Endothelial cell of umbilical vein (primary cell): ENCODE measurements around the gene LCOR. TPM values are rescaled to one million over a fixed set of nuclear protein-coding genes. Genes with fewer than 3 reads are reported as not detected.

Experiments used
- BruUV-seq: library from RNA; stranded (reverse); fragments of 400-500 nt; replicated peaks from 2 replicates; lab custom pipeline; 2021; lab: Mats Ljungman, UMichigan
- CTCF ChIA-PET: fragments of 300-600, 350-600 bp; sonication (Branson Sonifier 250); formaldehyde crosslinking; loops from one replicate; lab custom pipeline; 2021; ENCODE audit warnings: antibody characterized with exemption, inconsistent platforms; lab: Charles Lee
- POLR2A ChIA-PET: fragments of 300-600, 350-600 bp; sonication (Branson Sonifier 250); formaldehyde crosslinking; loops from one replicate; lab custom pipeline; 2021; ENCODE audit warnings: antibody characterized with exemption, inconsistent platforms; lab: Charles Lee
- DNase-seq: peaks from one replicate; pipeline ENCODE4 v3.0.0-alpha.2; 2011; ENCODE audit warnings: low read depth, low spot score
- FAIRE-seq: peaks from 2 replicates; lab custom pipeline; 2011; peaks lifted over from hg19 to GRCh38; lab: Jason Lieb, UNC
- H2AFZ ChIP-seq: 2 replicates; pipeline ENCODE4 v1.6.0; 2012; ENCODE audit warnings: low read depth, low read length, control low read depth, inconsistent platforms
- H3K27ac ChIP-seq: 2 replicates; pipeline ENCODE4 v1.5.1; 2011; ENCODE audit warnings: low read depth, mild to moderate bottlenecking, control low read depth, low read length, moderate library complexity; ENCODE audit not compliant: insufficient read depth
- H3K27me3 ChIP-seq, 2 experiments: 2 replicates each; pipeline versions ENCODE4 v1.6.0 to v1.6.1; 2011; ENCODE audit warnings: low read length in 2 of 2, mixed read lengths in 1 of 2; ENCODE audit not compliant: control insufficient read depth in 2 of 2, insufficient read depth in 2 of 2
- H3K36me3 ChIP-seq, 2 experiments: 2 replicates in 1 of 2; 3 replicates in 1 of 2; pipeline ENCODE4 v1.5.1; 2011; ENCODE audit warnings: low read length in 2 of 2, mild to moderate bottlenecking in 1 of 2, moderate library complexity in 1 of 2; ENCODE audit not compliant: control insufficient read depth in 2 of 2, insufficient read depth in 2 of 2; ENCODE audit errors: extremely low read depth in 1 of 2
- H3K4me1 ChIP-seq: 3 replicates; pipeline ENCODE4 v1.5.1; 2011; ENCODE audit warnings: mild to moderate bottlenecking, low read length; ENCODE audit not compliant: control insufficient read depth, insufficient read depth; ENCODE audit errors: extremely low read depth
- H3K4me2 ChIP-seq: 2 replicates; pipeline ENCODE4 v1.6.1; 2011; ENCODE audit warnings: low read length, control low read depth, mixed read lengths; ENCODE audit not compliant: insufficient read depth
- H3K4me3 ChIP-seq, 3 experiments: fragments of 200-600 bp in 1 of 3; sonication (generic), shearing (Covaris generic) in 1 of 3; replicated peaks in 1 of 3; 2 replicates each; pipeline ENCODE4 v1.5.1; 2011 to 2016; ENCODE audit warnings: control low read depth in 3 of 3, low read length in 3 of 3, mild to moderate bottlenecking in 2 of 3, inconsistent platforms in 1 of 3, low read depth in 1 of 3, moderate library complexity in 1 of 3; ENCODE audit not compliant: insufficient read depth in 1 of 3
- H3K79me2 ChIP-seq: 2 replicates; pipeline ENCODE4 v1.6.0; 2012; ENCODE audit warnings: low read length, inconsistent platforms; ENCODE audit not compliant: control insufficient read depth, insufficient read depth
- H3K9ac ChIP-seq: replicated peaks from 2 replicates; pipeline ENCODE3; 2011; ENCODE audit warnings: low read length, control low read depth; ENCODE audit not compliant: insufficient read depth; ENCODE audit errors: extremely low read depth
- H3K9me1 ChIP-seq: replicated peaks from 3 replicates; pipeline ENCODE4 v1.6.0; 2011; ENCODE audit warnings: mild to moderate bottlenecking, low read length; ENCODE audit not compliant: control insufficient read depth, insufficient read depth; ENCODE audit errors: extremely low read depth
- H3K9me3 ChIP-seq: replicated peaks from 2 replicates; pipeline ENCODE4 v1.5.1; 2012; ENCODE audit warnings: low read length, inconsistent platforms; ENCODE audit not compliant: control insufficient read depth, insufficient read depth
- H4K20me1 ChIP-seq: replicated peaks from 2 replicates; pipeline ENCODE3; 2011; ENCODE audit warnings: mild to moderate bottlenecking, low read length; ENCODE audit not compliant: control insufficient read depth, insufficient read depth; ENCODE audit errors: extremely low read depth
- EZH2 ChIP-seq: IDR thresholded peaks from 2 replicates; pipeline ENCODE4 v1.6.1; 2012; ENCODE audit warnings: borderline replicate concordance, low read depth, mild to moderate bottlenecking, moderate library complexity, low read length, inconsistent platforms; ENCODE audit not compliant: severe bottlenecking
- FOS ChIP-seq: IDR thresholded peaks from 2 replicates; pipeline ENCODE4 v1.6.1; 2011; ENCODE audit warnings: mild to moderate bottlenecking, low read length, moderate library complexity, borderline replicate concordance; ENCODE audit not compliant: insufficient read depth
- GATA2 ChIP-seq: IDR thresholded peaks from 2 replicates; pipeline ENCODE4 v1.7.0; 2011; ENCODE audit warnings: low read depth, mild to moderate bottlenecking, moderate library complexity, mixed read lengths, low read length; ENCODE audit not compliant: insufficient read length, insufficient read depth
- JUN ChIP-seq: IDR thresholded peaks from 2 replicates; pipeline ENCODE4 v1.6.1; 2011; ENCODE audit warnings: borderline replicate concordance, low read depth; ENCODE audit not compliant: insufficient read length, insufficient read depth
- MYC ChIP-seq: IDR thresholded peaks from one replicate; pipeline ENCODE4 v1.6.1; 2011; ENCODE audit warnings: mild to moderate bottlenecking, low read depth, low read length
- POLR2A ChIP-seq: IDR thresholded peaks from 2 replicates; pipeline ENCODE4 v1.6.1; 2012; ENCODE audit warnings: low read depth, mild to moderate bottlenecking, control low read depth, low read length
- POLR2AphosphoS5 ChIP-seq: IDR thresholded peaks from 2 replicates; pipeline ENCODE4 v1.6.1; 2012; ENCODE audit warnings: low read depth, mild to moderate bottlenecking, control low read depth, low read length, moderate library complexity; ENCODE audit not compliant: insufficient read depth
- dilution Hi-C: fragments of 300-500 bp; cut with MboI; formaldehyde crosslinking; loops from one replicate; pipeline ENCODE4 v1.15.0; 2019; ENCODE audit warnings: low sequenced_read_pairs; ENCODE audit not compliant: extremely low pct_ligation_motif_present
- intact Hi-C: fragments of 100-400 bp; cut with micrococcal nuclease; formaldehyde crosslinking; loops from one replicate; pipeline ENCODE4 v1.10.0; 2022
- polyA plus RNA-seq, 4 experiments: library from polyadenylated mRNA; depleted of rRNA in 3 of 4; stranded (reverse) in 3 of 4; unstranded in 1 of 4; fragments of >200 nt; gene quantifications; 2 replicates each; pipeline versions ENCODE4 v1.2.1 to v1.2.3, GENCODE V29; 2011 to 2012; ENCODE audit warnings: missing spikeins in 1 of 4
- total RNA-seq: library from RNA; stranded (reverse); gene quantifications from 2 replicates; pipeline ENCODE4 v1.2.3, GENCODE V29; 2021
- TF ChIP-seq, protein P1 (sequence below): IDR thresholded peaks from 2 replicates; pipeline ENCODE4 v1.6.1; 2011; ENCODE audit not compliant: insufficient read depth, insufficient read length
- TF ChIP-seq, protein P2 (sequence below), 2 donors: IDR thresholded peaks; 1 replicate in 1 of 2; 2 replicates in 1 of 2; pipeline ENCODE4 v1.5.1; 2011; ENCODE audit warnings: low read length in 2 of 2, mild to moderate bottlenecking in 2 of 2, moderate library complexity in 2 of 2, control low read depth in 1 of 2, inconsistent platforms in 1 of 2, low read depth in 1 of 2; ENCODE audit not compliant: insufficient read depth in 1 of 2; ENCODE audit errors: extremely low read depth in 1 of 2

Gene LCOR
- total and polyA plus RNA-seq, 2 donors (not counting 3 experiments of a cell fraction or from before 2014, with no cell fraction given) = 11.6 to 39.0 TPM

DNA sequence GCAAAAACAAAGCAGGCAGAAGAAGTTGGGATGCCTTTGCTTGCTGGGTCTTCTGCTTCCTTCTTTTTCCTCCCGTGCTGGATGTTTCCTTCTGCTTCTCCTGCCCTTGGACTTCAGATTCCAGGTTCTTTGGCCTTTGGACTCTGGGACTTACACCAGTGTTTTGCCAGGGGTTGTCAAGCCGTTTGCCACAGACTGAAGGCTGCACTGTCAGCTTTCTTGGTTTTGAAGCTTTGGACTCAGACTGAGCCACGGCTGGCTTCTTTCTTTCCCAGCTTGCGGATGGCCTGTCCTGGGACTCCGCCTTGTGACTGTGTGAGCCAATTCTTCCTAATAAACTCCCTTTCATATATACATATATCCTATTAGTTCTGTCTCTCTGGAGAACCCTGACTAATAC lies 11.3 kb upstream of the LCOR start:
- no peak for FAIRE-seq
- H3K36me3 ChIP-seq = no peaks in the 10 kb centered on the region
- intact Hi-C loops (no loop called here), dilution Hi-C loops (no loop called here)
- CTCF ChIA-PET = no interaction called here
- H2AFZ ChIP-seq = no peak overlapping the region
- POLR2A ChIA-PET = no interaction called here
- no TSS peak for BruUV-seq
- no peaks in the 10 kb centered on the region for H3K27me3 ChIP-seq
- H3K4me3 ChIP-seq = no peak overlapping the region
- H3K9me3 ChIP-seq = no peaks in the 10 kb centered on the region
- TF ChIP-seq MYC (no peak), EZH2 (no peak), GATA2 (no peak), JUN (no peak), POLR2A (no peak), FOS (no peak), POLR2AphosphoS5 (no peak)
- TF ChIP-seq, protein P1, sequence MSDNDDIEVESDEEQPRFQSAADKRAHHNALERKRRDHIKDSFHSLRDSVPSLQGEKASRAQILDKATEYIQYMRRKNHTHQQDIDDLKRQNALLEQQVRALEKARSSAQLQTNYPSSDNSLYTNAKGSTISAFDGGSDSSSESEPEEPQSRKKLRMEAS = no peak
- TF ChIP-seq, protein P2, sequence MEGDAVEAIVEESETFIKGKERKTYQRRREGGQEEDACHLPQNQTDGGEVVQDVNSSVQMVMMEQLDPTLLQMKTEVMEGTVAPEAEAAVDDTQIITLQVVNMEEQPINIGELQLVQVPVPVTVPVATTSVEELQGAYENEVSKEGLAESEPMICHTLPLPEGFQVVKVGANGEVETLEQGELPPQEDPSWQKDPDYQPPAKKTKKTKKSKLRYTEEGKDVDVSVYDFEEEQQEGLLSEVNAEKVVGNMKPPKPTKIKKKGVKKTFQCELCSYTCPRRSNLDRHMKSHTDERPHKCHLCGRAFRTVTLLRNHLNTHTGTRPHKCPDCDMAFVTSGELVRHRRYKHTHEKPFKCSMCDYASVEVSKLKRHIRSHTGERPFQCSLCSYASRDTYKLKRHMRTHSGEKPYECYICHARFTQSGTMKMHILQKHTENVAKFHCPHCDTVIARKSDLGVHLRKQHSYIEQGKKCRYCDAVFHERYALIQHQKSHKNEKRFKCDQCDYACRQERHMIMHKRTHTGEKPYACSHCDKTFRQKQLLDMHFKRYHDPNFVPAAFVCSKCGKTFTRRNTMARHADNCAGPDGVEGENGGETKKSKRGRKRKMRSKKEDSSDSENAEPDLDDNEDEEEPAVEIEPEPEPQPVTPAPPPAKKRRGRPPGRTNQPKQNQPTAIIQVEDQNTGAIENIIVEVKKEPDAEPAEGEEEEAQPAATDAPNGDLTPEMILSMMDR (IDR thresholded peaks at IDR 0.05; ENCODE audit: extremely low read depth in 1 of 2, insufficient read depth in 1 of 2, low read depth in 1 of 2, low read length in 2 of 2) = no peak
- H3K9ac ChIP-seq = no peak overlapping the region
- no peaks in the 10 kb centered on the region for H3K79me2 ChIP-seq
- H3K4me2 ChIP-seq = no peak overlapping the region
- no peaks in the 10 kb centered on the region for H4K20me1 ChIP-seq
- no peak overlapping the region for H3K27ac ChIP-seq
- no peak for DNase-seq
- no peaks in the 10 kb centered on the region for H3K4me1 ChIP-seq
- H3K9me1 ChIP-seq = no peaks in the 10 kb centered on the region
